HEK293 (cell line): ENCODE measurements around the gene PARD3.

Source experiments
- CTCF ChIA-PET: fragments of 350-600 bp; formaldehyde crosslinking; extraction: SDS; loops from one replicate; lab custom pipeline; 2021; ENCODE audit warnings: antibody characterized with exemption; lab: Yijun Ruan, JAX
- POLR2A ChIA-PET: fragments of 300-600 bp; formaldehyde crosslinking; extraction: SDS; loops from one replicate; lab custom pipeline; 2020; ENCODE audit warnings: antibody characterized with exemption, inconsistent platforms; lab: Yijun Ruan, JAX
- H3K27ac ChIP-seq: fragments of 200-500 bp; sonication (Bioruptor generic); 2 replicates; pipeline ENCODE4 v1.5.1; 2014; ENCODE audit warnings: low read depth, low read length, control low read depth, inconsistent platforms; ENCODE audit errors: extremely low read depth
- H3K36me3 ChIP-seq, 2 experiments: fragments of 200-500 bp in 1 of 2; sonication (Bioruptor generic) in 1 of 2; 1 replicate in 1 of 2; 2 replicates in 1 of 2; pipeline ENCODE4 v1.5.1; 2014 to 2017; ENCODE audit warnings: inconsistent platforms in 2 of 2, low read length in 2 of 2; ENCODE audit not compliant: control insufficient read depth in 2 of 2, insufficient read depth in 1 of 2
- H3K4me1 ChIP-seq: fragments of 200-500 bp; sonication (Bioruptor generic); 2 replicates; pipeline ENCODE4 v1.5.1; 2014; ENCODE audit warnings: mild to moderate bottlenecking, low read length, inconsistent platforms; ENCODE audit not compliant: control insufficient read depth, insufficient read depth
- H3K4me3 ChIP-seq: 2 replicates; pipeline ENCODE4 v1.5.1; 2011; ENCODE audit warnings: low read depth, mild to moderate bottlenecking, control low read depth, low read length, moderate library complexity
- H3K9me3 ChIP-seq: fragments of 200-500 bp; sonication (Bioruptor generic); 2 replicates; pipeline ENCODE4 v1.5.1; 2014; ENCODE audit warnings: low read depth, low read length, inconsistent platforms; ENCODE audit not compliant: control insufficient read depth, insufficient read depth
- GFI1B ChIP-seq: fragments of 450-650 bp; formaldehyde crosslinking; IDR thresholded peaks from 2 replicates; pipeline ENCODE4 v1.5.1; 2016; ENCODE audit warnings: missing biosample characterization, missing genetic modification characterization
- GLIS2 ChIP-seq: fragments of 450-650 bp; formaldehyde crosslinking; IDR thresholded peaks from 2 replicates; pipeline ENCODE4 v1.5.1; 2016; ENCODE audit warnings: missing biosample characterization, missing genetic modification characterization
- PRDM10 ChIP-seq: fragments of 450-650 bp; formaldehyde crosslinking; IDR thresholded peaks from 2 replicates; pipeline ENCODE4 v1.5.1; 2016; ENCODE audit warnings: missing biosample characterization, missing genetic modification characterization
- PRDM2 ChIP-seq: fragments of 450-650 bp; formaldehyde crosslinking; IDR thresholded peaks from 2 replicates; pipeline ENCODE4 v1.5.1; 2016; ENCODE audit warnings: missing biosample characterization, missing genetic modification characterization, borderline replicate concordance
- TSHZ1 ChIP-seq: fragments of 450-650 bp; formaldehyde crosslinking; IDR thresholded peaks from 2 replicates; pipeline ENCODE4 v1.5.1; 2016; ENCODE audit warnings: missing biosample characterization, missing genetic modification characterization, borderline replicate concordance
- ZBTB6 ChIP-seq: fragments of 450-650 bp; formaldehyde crosslinking; IDR thresholded peaks from 2 replicates; pipeline ENCODE4 v1.5.1; 2017; ENCODE audit warnings: missing biosample characterization, missing genetic modification characterization
- ZNF324 ChIP-seq: fragments of 450-650 bp; formaldehyde crosslinking; IDR thresholded peaks from 2 replicates; pipeline ENCODE4 v1.5.1; 2016; ENCODE audit warnings: missing biosample characterization, missing genetic modification characterization
- ZNF362 ChIP-seq: fragments of 450-650 bp; formaldehyde crosslinking; IDR thresholded peaks from 2 replicates; pipeline ENCODE4 v1.5.1; 2016; ENCODE audit warnings: missing biosample characterization, missing genetic modification characterization
- ZNF449 ChIP-seq: fragments of 450-650 bp; formaldehyde crosslinking; IDR thresholded peaks from 2 replicates; pipeline ENCODE4 v1.5.1; 2017; ENCODE audit warnings: missing biosample characterization, mild to moderate bottlenecking, missing genetic modification characterization, moderate library complexity
- ZNF548 ChIP-seq: fragments of 450-650 bp; formaldehyde crosslinking; IDR thresholded peaks from 2 replicates; pipeline ENCODE4 v1.5.1; 2016; ENCODE audit warnings: missing biosample characterization, missing genetic modification characterization
- ZNF626 ChIP-seq: fragments of 450-650 bp; sonication (Bioruptor Pico); formaldehyde crosslinking; IDR thresholded peaks from 2 replicates; pipeline ENCODE4 v1.5.1; 2018; ENCODE audit warnings: missing biosample characterization, missing genetic modification characterization, inconsistent platforms
- ZNF692 ChIP-seq: fragments of 450-650 bp; formaldehyde crosslinking; IDR thresholded peaks from 2 replicates; pipeline ENCODE4 v1.5.1; 2016; ENCODE audit warnings: missing biosample characterization, missing genetic modification characterization
- ZNF701 ChIP-seq: fragments of 450-650 bp; formaldehyde crosslinking; IDR thresholded peaks from 2 replicates; pipeline ENCODE4 v1.5.1; 2016; ENCODE audit warnings: missing biosample characterization, missing genetic modification characterization
- ZNF837 ChIP-seq: fragments of 450-650 bp; formaldehyde crosslinking; IDR thresholded peaks from 2 replicates; pipeline ENCODE4 v1.5.1; 2016; ENCODE audit warnings: missing biosample characterization, missing genetic modification characterization

Gene PARD3

GRCh38 chr10:34528320-34528719, 286.8 kb downstream of the PARD3 start (continued):
- TF ChIP-seq TSHZ1 (tag by site-specific recombination) (peak; percentile 34; the same call in 1 of the 2 replicates), ZBTB6 (tag by site-specific recombination) (peak; percentile 89), PRDM2 (no peak), PRDM10 (tag by site-specific recombination) (no peak)

- ChIA-PET POLR2A (no interaction called here), CTCF (interaction anchor here (0.6 to 1.6 kb wide), 4 partner anchors 17 to 113 kb away, joined by 3 to 5 read pairs (median 4); no protein-coding TSS in a partner anchor)
- Histone ChIP-seq H3K9me3 (no peaks in the 10 kb centered on the region), H3K27ac (no peak overlapping the region), H3K4me1 (peaks cover 26% of the 10 kb centered on the region), H3K36me3 (no peaks in the 10 kb centered on the region), H3K4me3 (no peak overlapping the region)
- TF ChIP-seq ZNF701 (tag by site-specific recombination) (no peak), ZNF324 (tag by site-specific recombination) (no peak), ZNF449 (tag by site-specific recombination) (peak; percentile 85), GLIS2 (tag by site-specific recombination) (no peak), ZNF548 (no peak), GFI1B (no peak), ZNF626 (tag by site-specific recombination) (0 out of 2 replicates have a peak, but pooled peaks have one; percentile 8), ZNF692 (tag by site-specific recombination) (no peak), ZNF837 (no peak), ZNF362 (no peak)
Observed at GRCh38 chr10:34526758-34527730, 288.1 kb downstream of the PARD3 start.
